GM23338 (cell line): ENCODE data around the gene WRAP53. TPM values are rescaled to one million over a fixed set of nuclear protein-coding genes. Genes with fewer than 3 reads are reported as not detected.
A peak's percentile ranks its signal among the peaks of the same experiment; 100 is the strongest.

Source experiments
- ATAC-seq: fragments of 200-7000 bp; cut with Tn5 transposase; 3 replicates; pipeline ENCODE4 v1.9.1; 2020
- DNase-seq: peaks from one replicate; pipeline ENCODE4 v3.0.0-alpha.2; 2015; ENCODE audit warnings: low spot score
- H2AFZ ChIP-seq: fragments of 200-600 bp; sonication (generic); 2 replicates; pipeline ENCODE4 v1.8.0; 2016; ENCODE audit warnings: antibody characterized with exemption, mild to moderate bottlenecking, moderate library complexity
- H3F3A ChIP-seq: fragments of 200-600 bp; sonication (generic); replicated peaks from 2 replicates; pipeline ENCODE4 v1.8.0; 2017; ENCODE audit warnings: antibody characterized with exemption, mixed run types, low read depth
- H3K27ac ChIP-seq: fragments of 200-600 bp; sonication (generic); 2 replicates; pipeline ENCODE4 v1.6.1; 2016; ENCODE audit warnings: low read depth
- H3K27me3 ChIP-seq: fragments of 200-600 bp; sonication (generic); 2 replicates; pipeline ENCODE4 v1.8.0; 2016; ENCODE audit warnings: mild to moderate bottlenecking, mixed run types, moderate library complexity; ENCODE audit not compliant: insufficient read depth
- H3K36me3 ChIP-seq: fragments of 200-600 bp; sonication (generic); 2 replicates; pipeline ENCODE4 v1.8.0; 2016; ENCODE audit warnings: mild to moderate bottlenecking; ENCODE audit not compliant: insufficient read depth
- H3K4me1 ChIP-seq: fragments of 200-600 bp; sonication (generic); 2 replicates; pipeline ENCODE4 v1.8.0; 2016; ENCODE audit warnings: mild to moderate bottlenecking, moderate library complexity; ENCODE audit not compliant: insufficient read depth
- H3K4me2 ChIP-seq: fragments of 200-600 bp; sonication (generic); 2 replicates; pipeline ENCODE4 v1.7.1; 2017; ENCODE audit warnings: mixed run types
- H3K4me3 ChIP-seq: fragments of 200-600 bp; sonication (generic); 2 replicates; pipeline ENCODE4 v1.6.1; 2016; ENCODE audit warnings: mixed run types
- H3K79me2 ChIP-seq: fragments of 200-600 bp; sonication (generic); replicated peaks from 2 replicates; pipeline ENCODE4 v1.8.0; 2017; ENCODE audit warnings: mild to moderate bottlenecking; ENCODE audit not compliant: insufficient read depth
- H3K9me2 ChIP-seq: fragments of 200-600 bp; sonication (generic); 2 replicates; pipeline ENCODE4 v1.8.0; 2017; ENCODE audit not compliant: insufficient read depth
- H4K20me1 ChIP-seq: fragments of 200-600 bp; sonication (generic); replicated peaks from 2 replicates; pipeline ENCODE4 v1.8.0; 2017; ENCODE audit warnings: mild to moderate bottlenecking; ENCODE audit not compliant: insufficient read depth
- H3K27ac Mint-ChIP-seq: 2 replicates; pipeline ENCODE4 v1.8.0; 2020; ENCODE audit warnings: inconsistent platforms, mild to moderate bottlenecking, moderate library complexity, mixed read lengths
- H3K27me3 Mint-ChIP-seq: 3 replicates; pipeline ENCODE4 v1.8.0; 2022; ENCODE audit warnings: low read depth, mild to moderate bottlenecking, moderate library complexity, mixed read lengths, inconsistent platforms; ENCODE audit not compliant: insufficient read depth, poor library complexity
- H3K36me3 Mint-ChIP-seq: 3 replicates; pipeline ENCODE4 v1.8.0; 2021; ENCODE audit warnings: low read depth, mild to moderate bottlenecking, inconsistent platforms, moderate library complexity, mixed read lengths
- H3K4me1 Mint-ChIP-seq: 3 replicates; pipeline ENCODE4 v1.8.0; 2020; ENCODE audit warnings: mild to moderate bottlenecking, inconsistent platforms, mixed read lengths
- H3K4me3 Mint-ChIP-seq: 3 replicates; pipeline ENCODE4 v1.8.0; 2021; ENCODE audit warnings: moderate library complexity, mild to moderate bottlenecking, inconsistent platforms, mixed read lengths
- H3K9me3 Mint-ChIP-seq: 3 replicates; pipeline ENCODE4 v1.8.0; 2020; ENCODE audit warnings: moderate library complexity, mild to moderate bottlenecking, inconsistent platforms, mixed read lengths
- CREB1 ChIP-seq: fragments of 250-450 bp; sonication (Bioruptor Pico); IDR thresholded peaks from 2 replicates; pipeline ENCODE4 v1.5.0; 2020; ENCODE audit warnings: low read depth, mild to moderate bottlenecking, moderate library complexity
- EZH2 ChIP-seq: fragments of 200-600 bp; sonication (generic); IDR thresholded peaks from one replicate; pipeline ENCODE4 v1.8.0; 2017; ENCODE audit warnings: antibody characterized with exemption, mild to moderate bottlenecking, low read depth; ENCODE audit not compliant: unreplicated experiment
- EZH2phosphoT487 ChIP-seq: fragments of 200-600 bp; sonication (generic); IDR thresholded peaks from one replicate; pipeline ENCODE4 v1.8.1; 2018; ENCODE audit warnings: antibody characterized with exemption; ENCODE audit not compliant: unreplicated experiment
- JUNB ChIP-seq: IDR thresholded peaks from one replicate; pipeline ENCODE4 v1.6.1; 2016; ENCODE audit warnings: antibody characterized with exemption; ENCODE audit not compliant: unreplicated experiment
- NANOG ChIP-seq: IDR thresholded peaks from 2 replicates; pipeline ENCODE4 v1.6.1; 2016; ENCODE audit warnings: antibody characterized with exemption, borderline replicate concordance
- POLR2AphosphoS5 ChIP-seq: IDR thresholded peaks from 2 replicates; pipeline ENCODE4 v1.6.1; 2016; ENCODE audit warnings: antibody characterized with exemption, low read depth
- STAT1 ChIP-seq: IDR thresholded peaks from one replicate; pipeline ENCODE4 v1.6.1; 2016; ENCODE audit warnings: antibody characterized with exemption; ENCODE audit not compliant: unreplicated experiment
- ZNF114 ChIP-seq: fragments of 250-450 bp; sonication (Bioruptor Pico); IDR thresholded peaks from 2 replicates; pipeline ENCODE4 v1.5.0; 2020; ENCODE audit warnings: mild to moderate bottlenecking, moderate library complexity
- ZNF331 ChIP-seq: fragments of 250-450 bp; sonication (Bioruptor Pico); IDR thresholded peaks from 2 replicates; pipeline ENCODE4 v1.5.0; 2020; ENCODE audit warnings: low read depth, mild to moderate bottlenecking, moderate library complexity
- polyA plus RNA-seq: library from polyadenylated mRNA; unstranded; fragments of >200 nt; fragmentation: Nextera tagmentation; extraction: Ambion mirVana; gene quantifications from 2 replicates; pipeline ENCODE4 v1.2.1, GENCODE V29; 2016
- total RNA-seq: library from RNA; depleted of rRNA; stranded (reverse); fragments of >200 nt; shearing (Covaris generic); gene quantifications from 2 replicates; pipeline ENCODE4 v1.2.3, GENCODE V29; 2014
- TF ChIP-seq, protein P1 (sequence below): fragments of 250-450 bp; sonication (Bioruptor Pico); IDR thresholded peaks from 2 replicates; pipeline ENCODE4 v1.5.0; 2020; ENCODE audit warnings: mild to moderate bottlenecking, moderate library complexity
- TF ChIP-seq, protein P2 (sequence below), 2 experiments: fragments of 200-600 bp in 1 of 2; sonication (generic) in 1 of 2; conservative IDR thresholded peaks; 2 replicates each; pipeline versions ENCODE4 v1.5.1 to v1.6.1; 2016 to 2017; ENCODE audit warnings: antibody characterized with exemption in 2 of 2, low read depth in 2 of 2, mild to moderate bottlenecking in 2 of 2, moderate library complexity in 1 of 2
- TF ChIP-seq, protein P3 (sequence below): IDR thresholded peaks from 2 replicates; pipeline ENCODE4 v1.6.1; 2016; ENCODE audit warnings: antibody characterized with exemption
- TF ChIP-seq, protein P4 (sequence below): IDR thresholded peaks from one replicate; pipeline ENCODE4 v1.6.1; 2018; ENCODE audit warnings: antibody characterized with exemption; ENCODE audit not compliant: unreplicated experiment

The WRAP53 gene
- total and polyA plus RNA-seq, 2 experiments from 2014 or later = 28.1 to 33.3 TPM

DNA sequence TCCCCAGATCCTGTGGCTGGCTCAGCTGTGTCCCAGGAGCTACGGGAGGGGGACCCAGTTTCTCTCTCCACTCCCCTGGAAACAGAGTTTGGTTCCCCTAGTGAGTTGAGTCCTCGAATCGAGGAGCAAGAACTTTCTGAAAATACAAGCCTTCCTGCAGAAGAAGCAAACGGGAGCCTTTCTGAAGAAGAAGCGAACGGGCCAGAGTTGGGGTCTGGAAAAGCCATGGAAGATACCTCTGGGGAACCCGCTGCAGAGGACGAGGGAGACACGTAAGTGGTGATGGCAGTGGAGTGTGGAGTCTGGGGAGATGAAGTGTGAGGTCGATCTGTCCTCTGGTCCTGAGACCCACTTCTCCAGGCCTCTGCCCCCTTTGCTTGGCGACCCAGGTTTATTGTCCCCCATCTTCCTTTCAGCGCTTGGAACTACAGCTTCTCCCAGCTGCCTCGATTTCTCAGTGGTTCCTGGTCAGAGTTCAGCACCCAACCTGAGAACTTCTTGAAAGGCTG is 585 bp downstream of the WRAP53 start:
- peak overlapping the region; percentile 40; the same call in 1 of the 2 replicates for H3K27ac Mint-ChIP-seq
- Histone ChIP-seq H3K27ac (peak overlapping the region; percentile 28; the same call in 1 of the 2 replicates), H3K27me3 (no peaks in the 10 kb centered on the region), H2AFZ (peak overlapping the region; percentile 50; the same call in 1 of the 2 replicates), H3K79me2 (peaks cover 45% of the 10 kb centered on the region), H3F3A (peaks cover 15% of the 10 kb centered on the region), H3K9me2 (no peaks in the 10 kb centered on the region), H3K4me2 (peak overlapping the region; percentile 98), H3K4me1 (peaks cover 15% of the 10 kb centered on the region), H4K20me1 (peaks cover 9% of the 10 kb centered on the region), H3K4me3 (peak overlapping the region; percentile 94), H3K36me3 (no peaks in the 10 kb centered on the region)
- H3K36me3 Mint-ChIP-seq = peaks cover 49% of the 10 kb centered on the region
- H3K27me3 Mint-ChIP-seq = peaks cover 41% of the 10 kb centered on the region
- peak overlapping the region; percentile 96 for H3K4me3 Mint-ChIP-seq
- DNase-seq (peak; percentile 14), ATAC-seq (no peak)
- H3K4me1 Mint-ChIP-seq = peaks cover 26% of the 10 kb centered on the region
- no peaks in the 10 kb centered on the region; the same call in 2 of the 3 replicates for H3K9me3 Mint-ChIP-seq
- TF ChIP-seq, protein P1, sequence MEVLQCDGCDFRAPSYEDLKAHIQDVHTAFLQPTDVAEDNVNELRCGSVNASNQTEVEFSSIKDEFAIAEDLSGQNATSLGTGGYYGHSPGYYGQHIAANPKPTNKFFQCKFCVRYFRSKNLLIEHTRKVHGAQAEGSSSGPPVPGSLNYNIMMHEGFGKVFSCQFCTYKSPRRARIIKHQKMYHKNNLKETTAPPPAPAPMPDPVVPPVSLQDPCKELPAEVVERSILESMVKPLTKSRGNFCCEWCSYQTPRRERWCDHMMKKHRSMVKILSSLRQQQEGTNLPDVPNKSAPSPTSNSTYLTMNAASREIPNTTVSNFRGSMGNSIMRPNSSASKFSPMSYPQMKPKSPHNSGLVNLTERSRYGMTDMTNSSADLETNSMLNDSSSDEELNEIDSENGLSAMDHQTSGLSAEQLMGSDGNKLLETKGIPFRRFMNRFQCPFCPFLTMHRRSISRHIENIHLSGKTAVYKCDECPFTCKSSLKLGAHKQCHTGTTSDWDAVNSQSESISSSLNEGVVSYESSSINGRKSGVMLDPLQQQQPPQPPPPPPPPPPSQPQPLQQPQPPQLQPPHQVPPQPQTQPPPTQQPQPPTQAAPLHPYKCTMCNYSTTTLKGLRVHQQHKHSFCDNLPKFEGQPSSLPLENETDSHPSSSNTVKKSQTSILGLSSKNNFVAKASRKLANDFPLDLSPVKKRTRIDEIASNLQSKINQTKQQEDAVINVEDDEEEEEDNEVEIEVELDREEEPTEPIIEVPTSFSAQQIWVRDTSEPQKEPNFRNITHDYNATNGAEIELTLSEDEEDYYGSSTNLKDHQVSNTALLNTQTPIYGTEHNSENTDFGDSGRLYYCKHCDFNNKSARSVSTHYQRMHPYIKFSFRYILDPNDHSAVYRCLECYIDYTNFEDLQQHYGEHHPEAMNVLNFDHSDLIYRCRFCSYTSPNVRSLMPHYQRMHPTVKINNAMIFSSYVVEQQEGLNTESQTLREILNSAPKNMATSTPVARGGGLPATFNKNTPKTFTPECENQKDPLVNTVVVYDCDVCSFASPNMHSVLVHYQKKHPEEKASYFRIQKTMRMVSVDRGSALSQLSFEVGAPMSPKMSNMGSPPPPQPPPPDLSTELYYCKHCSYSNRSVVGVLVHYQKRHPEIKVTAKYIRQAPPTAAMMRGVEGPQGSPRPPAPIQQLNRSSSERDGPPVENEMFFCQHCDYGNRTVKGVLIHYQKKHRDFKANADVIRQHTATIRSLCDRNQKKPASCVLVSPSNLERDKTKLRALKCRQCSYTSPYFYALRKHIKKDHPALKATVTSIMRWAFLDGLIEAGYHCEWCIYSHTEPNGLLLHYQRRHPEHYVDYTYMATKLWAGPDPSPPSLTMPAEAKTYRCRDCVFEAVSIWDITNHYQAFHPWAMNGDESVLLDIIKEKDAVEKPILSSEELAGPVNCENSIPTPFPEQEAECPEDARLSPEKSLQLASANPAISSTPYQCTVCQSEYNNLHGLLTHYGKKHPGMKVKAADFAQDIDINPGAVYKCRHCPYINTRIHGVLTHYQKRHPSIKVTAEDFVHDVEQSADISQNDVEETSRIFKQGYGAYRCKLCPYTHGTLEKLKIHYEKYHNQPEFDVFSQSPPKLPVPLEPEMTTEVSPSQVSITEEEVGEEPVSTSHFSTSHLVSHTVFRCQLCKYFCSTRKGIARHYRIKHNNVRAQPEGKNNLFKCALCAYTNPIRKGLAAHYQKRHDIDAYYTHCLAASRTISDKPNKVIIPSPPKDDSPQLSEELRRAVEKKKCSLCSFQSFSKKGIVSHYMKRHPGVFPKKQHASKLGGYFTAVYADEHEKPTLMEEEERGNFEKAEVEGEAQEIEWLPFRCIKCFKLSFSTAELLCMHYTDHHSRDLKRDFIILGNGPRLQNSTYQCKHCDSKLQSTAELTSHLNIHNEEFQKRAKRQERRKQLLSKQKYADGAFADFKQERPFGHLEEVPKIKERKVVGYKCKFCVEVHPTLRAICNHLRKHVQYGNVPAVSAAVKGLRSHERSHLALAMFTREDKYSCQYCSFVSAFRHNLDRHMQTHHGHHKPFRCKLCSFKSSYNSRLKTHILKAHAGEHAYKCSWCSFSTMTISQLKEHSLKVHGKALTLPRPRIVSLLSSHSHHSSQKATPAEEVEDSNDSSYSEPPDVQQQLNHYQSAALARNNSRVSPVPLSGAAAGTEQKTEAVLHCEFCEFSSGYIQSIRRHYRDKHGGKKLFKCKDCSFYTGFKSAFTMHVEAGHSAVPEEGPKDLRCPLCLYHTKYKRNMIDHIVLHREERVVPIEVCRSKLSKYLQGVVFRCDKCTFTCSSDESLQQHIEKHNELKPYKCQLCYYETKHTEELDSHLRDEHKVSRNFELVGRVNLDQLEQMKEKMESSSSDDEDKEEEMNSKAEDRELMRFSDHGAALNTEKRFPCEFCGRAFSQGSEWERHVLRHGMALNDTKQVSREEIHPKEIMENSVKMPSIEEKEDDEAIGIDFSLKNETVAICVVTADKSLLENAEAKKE (CRISPR knock-in tag) = no peak
- TF ChIP-seq STAT1 (no peak), EZH2phosphoT487 (no peak), CREB1 (CRISPR knock-in tag) (no peak), EZH2 (no peak), ZNF331 (no peak), POLR2AphosphoS5 (no peak), NANOG (no peak), ZNF114 (no peak), JUNB (no peak)
- TF ChIP-seq, protein P2, sequence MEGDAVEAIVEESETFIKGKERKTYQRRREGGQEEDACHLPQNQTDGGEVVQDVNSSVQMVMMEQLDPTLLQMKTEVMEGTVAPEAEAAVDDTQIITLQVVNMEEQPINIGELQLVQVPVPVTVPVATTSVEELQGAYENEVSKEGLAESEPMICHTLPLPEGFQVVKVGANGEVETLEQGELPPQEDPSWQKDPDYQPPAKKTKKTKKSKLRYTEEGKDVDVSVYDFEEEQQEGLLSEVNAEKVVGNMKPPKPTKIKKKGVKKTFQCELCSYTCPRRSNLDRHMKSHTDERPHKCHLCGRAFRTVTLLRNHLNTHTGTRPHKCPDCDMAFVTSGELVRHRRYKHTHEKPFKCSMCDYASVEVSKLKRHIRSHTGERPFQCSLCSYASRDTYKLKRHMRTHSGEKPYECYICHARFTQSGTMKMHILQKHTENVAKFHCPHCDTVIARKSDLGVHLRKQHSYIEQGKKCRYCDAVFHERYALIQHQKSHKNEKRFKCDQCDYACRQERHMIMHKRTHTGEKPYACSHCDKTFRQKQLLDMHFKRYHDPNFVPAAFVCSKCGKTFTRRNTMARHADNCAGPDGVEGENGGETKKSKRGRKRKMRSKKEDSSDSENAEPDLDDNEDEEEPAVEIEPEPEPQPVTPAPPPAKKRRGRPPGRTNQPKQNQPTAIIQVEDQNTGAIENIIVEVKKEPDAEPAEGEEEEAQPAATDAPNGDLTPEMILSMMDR (conservative IDR thresholded peaks at IDR 0.05; ENCODE audit: low read depth in 2 of 2) = no peak
- TF ChIP-seq, protein P3, sequence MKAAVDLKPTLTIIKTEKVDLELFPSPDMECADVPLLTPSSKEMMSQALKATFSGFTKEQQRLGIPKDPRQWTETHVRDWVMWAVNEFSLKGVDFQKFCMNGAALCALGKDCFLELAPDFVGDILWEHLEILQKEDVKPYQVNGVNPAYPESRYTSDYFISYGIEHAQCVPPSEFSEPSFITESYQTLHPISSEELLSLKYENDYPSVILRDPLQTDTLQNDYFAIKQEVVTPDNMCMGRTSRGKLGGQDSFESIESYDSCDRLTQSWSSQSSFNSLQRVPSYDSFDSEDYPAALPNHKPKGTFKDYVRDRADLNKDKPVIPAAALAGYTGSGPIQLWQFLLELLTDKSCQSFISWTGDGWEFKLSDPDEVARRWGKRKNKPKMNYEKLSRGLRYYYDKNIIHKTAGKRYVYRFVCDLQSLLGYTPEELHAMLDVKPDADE = no peak
- TF ChIP-seq, protein P4, sequence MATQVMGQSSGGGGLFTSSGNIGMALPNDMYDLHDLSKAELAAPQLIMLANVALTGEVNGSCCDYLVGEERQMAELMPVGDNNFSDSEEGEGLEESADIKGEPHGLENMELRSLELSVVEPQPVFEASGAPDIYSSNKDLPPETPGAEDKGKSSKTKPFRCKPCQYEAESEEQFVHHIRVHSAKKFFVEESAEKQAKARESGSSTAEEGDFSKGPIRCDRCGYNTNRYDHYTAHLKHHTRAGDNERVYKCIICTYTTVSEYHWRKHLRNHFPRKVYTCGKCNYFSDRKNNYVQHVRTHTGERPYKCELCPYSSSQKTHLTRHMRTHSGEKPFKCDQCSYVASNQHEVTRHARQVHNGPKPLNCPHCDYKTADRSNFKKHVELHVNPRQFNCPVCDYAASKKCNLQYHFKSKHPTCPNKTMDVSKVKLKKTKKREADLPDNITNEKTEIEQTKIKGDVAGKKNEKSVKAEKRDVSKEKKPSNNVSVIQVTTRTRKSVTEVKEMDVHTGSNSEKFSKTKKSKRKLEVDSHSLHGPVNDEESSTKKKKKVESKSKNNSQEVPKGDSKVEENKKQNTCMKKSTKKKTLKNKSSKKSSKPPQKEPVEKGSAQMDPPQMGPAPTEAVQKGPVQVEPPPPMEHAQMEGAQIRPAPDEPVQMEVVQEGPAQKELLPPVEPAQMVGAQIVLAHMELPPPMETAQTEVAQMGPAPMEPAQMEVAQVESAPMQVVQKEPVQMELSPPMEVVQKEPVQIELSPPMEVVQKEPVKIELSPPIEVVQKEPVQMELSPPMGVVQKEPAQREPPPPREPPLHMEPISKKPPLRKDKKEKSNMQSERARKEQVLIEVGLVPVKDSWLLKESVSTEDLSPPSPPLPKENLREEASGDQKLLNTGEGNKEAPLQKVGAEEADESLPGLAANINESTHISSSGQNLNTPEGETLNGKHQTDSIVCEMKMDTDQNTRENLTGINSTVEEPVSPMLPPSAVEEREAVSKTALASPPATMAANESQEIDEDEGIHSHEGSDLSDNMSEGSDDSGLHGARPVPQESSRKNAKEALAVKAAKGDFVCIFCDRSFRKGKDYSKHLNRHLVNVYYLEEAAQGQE = no peak
